WTC11 (cell line): Measurements from ENCODE around the gene CDK16. TPM values are rescaled to one million over a fixed set of nuclear protein-coding genes. Genes with fewer than 3 reads are reported as not detected.

Source experiments
- ATAC-seq: fragments of 200-7000 bp; cut with Tn5 transposase; 2 replicates; pipeline ENCODE4 v1.10.0; 2021; ENCODE audit warnings: mild to moderate bottlenecking, moderate library complexity
- CTCF ChIA-PET: fragments of 300-600 bp; sonication (Branson Sonifier 250); formaldehyde crosslinking; loops from one replicate; lab custom pipeline; 2021; ENCODE audit warnings: antibody characterized with exemption; lab: Charles Lee
- POLR2A ChIA-PET: fragments of 350-600 bp; sonication (Branson Sonifier 250); formaldehyde crosslinking; loops from one replicate; lab custom pipeline; 2021; ENCODE audit warnings: antibody characterized with exemption; lab: Charles Lee
- DNase-seq: peaks from one replicate; pipeline ENCODE4 v3.0.0; 2021; ENCODE audit warnings: low spot score
- H3K27ac Mint-ChIP-seq: 2 replicates; pipeline ENCODE4 v1.8.0; 2021; ENCODE audit warnings: mixed read lengths
- H3K27me3 Mint-ChIP-seq: 2 replicates; pipeline ENCODE4 v1.8.0; 2021; ENCODE audit warnings: low read depth, mild to moderate bottlenecking, moderate library complexity, mixed read lengths
- H3K36me3 Mint-ChIP-seq: 2 replicates; pipeline ENCODE4 v1.8.0; 2021; ENCODE audit warnings: mixed read lengths
- H3K4me1 Mint-ChIP-seq: 2 replicates; pipeline ENCODE4 v1.8.0; 2022; ENCODE audit warnings: mixed read lengths
- H3K4me3 Mint-ChIP-seq: 2 replicates; pipeline ENCODE4 v1.8.0; 2021; ENCODE audit warnings: mild to moderate bottlenecking, moderate library complexity, mixed read lengths
- H3K9me3 Mint-ChIP-seq: 2 replicates; pipeline ENCODE4 v1.8.0; 2021; ENCODE audit warnings: mixed read lengths
- CREB1 ChIP-seq: sonication (generic); formaldehyde crosslinking; IDR thresholded peaks from 2 replicates; pipeline ENCODE4 v1.8.0; 2023; ENCODE audit warnings: mild to moderate bottlenecking, missing genetic modification reagents
- FOXJ3 ChIP-seq: sonication (generic); formaldehyde crosslinking; IDR thresholded peaks from 2 replicates; pipeline ENCODE4 v1.9.0; 2021; ENCODE audit warnings: missing genetic modification reagents, mild to moderate bottlenecking, borderline replicate concordance
- NFATC4 ChIP-seq: fragments of 250-450 bp; sonication (Bioruptor Pico); IDR thresholded peaks from 2 replicates; pipeline ENCODE4 v1.9.0; 2021; ENCODE audit warnings: mild to moderate bottlenecking
- TCF7 ChIP-seq: sonication (generic); formaldehyde crosslinking; IDR thresholded peaks from 2 replicates; pipeline ENCODE4 v1.8.0; 2022; ENCODE audit warnings: mild to moderate bottlenecking, low read depth, missing genetic modification reagents, moderate library complexity
- TEAD1 ChIP-seq: sonication (generic); formaldehyde crosslinking; IDR thresholded peaks from 2 replicates; pipeline ENCODE4 v1.8.0; 2022; ENCODE audit warnings: mild to moderate bottlenecking, missing genetic modification reagents
- ZBTB21 ChIP-seq: sonication (generic); formaldehyde crosslinking; IDR thresholded peaks from 2 replicates; pipeline ENCODE4 v1.8.1; 2023; ENCODE audit warnings: mild to moderate bottlenecking, missing genetic modification reagents, borderline replicate concordance
- ZNF232 ChIP-seq: sonication (generic); formaldehyde crosslinking; IDR thresholded peaks from 2 replicates; pipeline ENCODE4 v1.8.0; 2022; ENCODE audit warnings: mild to moderate bottlenecking, missing genetic modification reagents
- ZNF416 ChIP-seq: fragments of 250-450 bp; sonication (Bioruptor Pico); IDR thresholded peaks from 2 replicates; pipeline ENCODE4 v1.9.0; 2021; ENCODE audit warnings: mild to moderate bottlenecking, inconsistent platforms
- total RNA-seq: library from RNA; stranded (reverse); gene quantifications from 3 replicates; pipeline ENCODE4 v1.2.3, GENCODE V29; 2021
- TF ChIP-seq, protein P1 (sequence below): sonication (generic); formaldehyde crosslinking; IDR thresholded peaks from 2 replicates; pipeline ENCODE4 v1.8.1; 2023; ENCODE audit warnings: mild to moderate bottlenecking, missing genetic modification reagents, borderline replicate concordance
- TF ChIP-seq, protein P2 (sequence below): sonication (generic); formaldehyde crosslinking; IDR thresholded peaks from 2 replicates; pipeline ENCODE4 v1.8.1; 2022; ENCODE audit warnings: missing genetic modification reagents, borderline replicate concordance
- TF ChIP-seq, protein P3 (sequence below): fragments of 250-450 bp; sonication (Bioruptor Pico); IDR thresholded peaks from 2 replicates; pipeline ENCODE4 v1.8.0; 2021; ENCODE audit warnings: mild to moderate bottlenecking

The CDK16 gene
- total RNA-seq, 1 experiment from 2014 or later = 130 TPM

DNA sequence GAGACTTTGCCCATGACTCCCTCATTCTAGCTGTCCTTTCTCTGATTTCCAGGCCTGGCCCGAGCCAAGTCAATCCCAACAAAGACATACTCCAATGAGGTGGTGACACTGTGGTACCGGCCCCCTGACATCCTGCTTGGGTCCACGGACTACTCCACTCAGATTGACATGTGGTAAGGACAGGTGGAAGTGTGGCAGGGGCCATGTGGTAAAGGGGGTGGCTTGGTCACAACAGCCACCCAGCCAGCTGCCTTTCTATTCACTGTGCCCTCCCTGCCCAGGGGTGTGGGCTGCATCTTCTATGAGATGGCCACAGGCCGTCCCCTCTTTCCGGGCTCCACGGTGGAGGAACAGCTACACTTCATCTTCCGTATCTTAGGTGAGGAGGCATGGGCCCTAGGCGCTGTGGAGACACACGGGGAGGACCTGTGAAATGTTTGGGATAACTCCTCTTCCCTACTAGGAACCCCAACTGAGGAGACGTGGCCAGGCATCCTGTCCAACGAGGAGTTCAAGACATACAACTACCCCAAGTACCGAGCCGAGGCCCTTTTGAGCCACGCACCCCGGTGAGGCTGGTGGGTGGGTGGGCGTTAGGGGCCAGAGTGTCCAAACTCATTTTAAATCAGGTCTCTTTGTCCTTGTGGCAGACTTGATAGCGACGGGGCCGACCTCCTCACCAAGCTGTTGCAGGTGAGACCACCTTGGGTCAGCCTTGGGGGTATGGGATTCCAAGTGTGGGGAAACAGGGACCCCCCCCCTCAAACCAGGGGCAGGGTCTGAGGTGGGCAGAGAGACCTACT lies 8.3 kb downstream of the CDK16 start:
- no peaks in the 10 kb centered on the region for H3K9me3 Mint-ChIP-seq
- peaks cover 45% of the 10 kb centered on the region for H3K36me3 Mint-ChIP-seq
- no peak for ATAC-seq
- H3K4me3 Mint-ChIP-seq = no peak overlapping the region
- TF ChIP-seq, protein P1, sequence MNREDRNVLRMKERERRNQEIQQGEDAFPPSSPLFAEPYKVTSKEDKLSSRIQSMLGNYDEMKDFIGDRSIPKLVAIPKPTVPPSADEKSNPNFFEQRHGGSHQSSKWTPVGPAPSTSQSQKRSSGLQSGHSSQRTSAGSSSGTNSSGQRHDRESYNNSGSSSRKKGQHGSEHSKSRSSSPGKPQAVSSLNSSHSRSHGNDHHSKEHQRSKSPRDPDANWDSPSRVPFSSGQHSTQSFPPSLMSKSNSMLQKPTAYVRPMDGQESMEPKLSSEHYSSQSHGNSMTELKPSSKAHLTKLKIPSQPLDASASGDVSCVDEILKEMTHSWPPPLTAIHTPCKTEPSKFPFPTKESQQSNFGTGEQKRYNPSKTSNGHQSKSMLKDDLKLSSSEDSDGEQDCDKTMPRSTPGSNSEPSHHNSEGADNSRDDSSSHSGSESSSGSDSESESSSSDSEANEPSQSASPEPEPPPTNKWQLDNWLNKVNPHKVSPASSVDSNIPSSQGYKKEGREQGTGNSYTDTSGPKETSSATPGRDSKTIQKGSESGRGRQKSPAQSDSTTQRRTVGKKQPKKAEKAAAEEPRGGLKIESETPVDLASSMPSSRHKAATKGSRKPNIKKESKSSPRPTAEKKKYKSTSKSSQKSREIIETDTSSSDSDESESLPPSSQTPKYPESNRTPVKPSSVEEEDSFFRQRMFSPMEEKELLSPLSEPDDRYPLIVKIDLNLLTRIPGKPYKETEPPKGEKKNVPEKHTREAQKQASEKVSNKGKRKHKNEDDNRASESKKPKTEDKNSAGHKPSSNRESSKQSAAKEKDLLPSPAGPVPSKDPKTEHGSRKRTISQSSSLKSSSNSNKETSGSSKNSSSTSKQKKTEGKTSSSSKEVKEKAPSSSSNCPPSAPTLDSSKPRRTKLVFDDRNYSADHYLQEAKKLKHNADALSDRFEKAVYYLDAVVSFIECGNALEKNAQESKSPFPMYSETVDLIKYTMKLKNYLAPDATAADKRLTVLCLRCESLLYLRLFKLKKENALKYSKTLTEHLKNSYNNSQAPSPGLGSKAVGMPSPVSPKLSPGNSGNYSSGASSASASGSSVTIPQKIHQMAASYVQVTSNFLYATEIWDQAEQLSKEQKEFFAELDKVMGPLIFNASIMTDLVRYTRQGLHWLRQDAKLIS (CRISPR knock-in tag) = no peak
- TF ChIP-seq FOXJ3 (CRISPR knock-in tag) (no peak), TCF7 (CRISPR knock-in tag) (no peak), ZNF232 (CRISPR knock-in tag) (no peak), ZBTB21 (no peak), ZNF416 (CRISPR knock-in tag) (no peak)
- TF ChIP-seq, protein P2, sequence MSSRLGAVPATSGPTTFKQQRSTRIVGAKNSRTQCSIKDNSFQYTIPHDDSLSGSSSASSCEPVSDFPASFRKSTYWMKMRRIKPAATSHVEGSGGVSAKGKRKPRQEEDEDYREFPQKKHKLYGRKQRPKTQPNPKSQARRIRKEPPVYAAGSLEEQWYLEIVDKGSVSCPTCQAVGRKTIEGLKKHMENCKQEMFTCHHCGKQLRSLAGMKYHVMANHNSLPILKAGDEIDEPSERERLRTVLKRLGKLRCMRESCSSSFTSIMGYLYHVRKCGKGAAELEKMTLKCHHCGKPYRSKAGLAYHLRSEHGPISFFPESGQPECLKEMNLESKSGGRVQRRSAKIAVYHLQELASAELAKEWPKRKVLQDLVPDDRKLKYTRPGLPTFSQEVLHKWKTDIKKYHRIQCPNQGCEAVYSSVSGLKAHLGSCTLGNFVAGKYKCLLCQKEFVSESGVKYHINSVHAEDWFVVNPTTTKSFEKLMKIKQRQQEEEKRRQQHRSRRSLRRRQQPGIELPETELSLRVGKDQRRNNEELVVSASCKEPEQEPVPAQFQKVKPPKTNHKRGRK (CRISPR knock-in tag) = no peak
- 0 out of 2 replicates have a peak, but pooled peaks cover 2% of the 10 kb centered on the region for H3K4me1 Mint-ChIP-seq
- POLR2A ChIA-PET = interaction anchor here (0.6 kb wide), 1 partner anchor 45 kb away, joined by 3 read pairs; no protein-coding TSS in a partner anchor
- CTCF ChIA-PET = interaction anchor here (0.8 kb wide), 1 partner anchor 145 kb away, joined by 5 read pairs; no protein-coding TSS in a partner anchor
- H3K27me3 Mint-ChIP-seq = no peaks in the 10 kb centered on the region
- no peak overlapping the region; the same call in 1 of the 2 replicates for H3K27ac Mint-ChIP-seq
- DNase-seq = no peak

DNA sequence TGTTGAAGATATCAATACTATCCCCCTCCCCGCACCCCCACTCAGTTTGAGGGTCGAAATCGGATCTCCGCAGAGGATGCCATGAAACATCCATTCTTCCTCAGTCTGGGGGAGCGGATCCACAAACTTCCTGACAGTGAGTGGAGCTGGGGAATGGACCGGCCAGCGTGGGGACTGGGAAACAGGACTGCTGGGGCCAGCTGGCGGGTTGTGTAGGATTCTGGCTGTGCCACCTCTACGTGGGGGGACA lies 8.8 kb downstream of the CDK16 start:
- no peak for TF ChIP-seq NFATC4 (CRISPR knock-in tag)
- no peak for TF ChIP-seq ZNF232 (CRISPR knock-in tag)
- ATAC-seq (no peak), DNase-seq (no peak)
- Mint-ChIP-seq H3K27ac (no peak overlapping the region), H3K4me3 (no peak overlapping the region), H3K9me3 (no peaks in the 10 kb centered on the region), H3K27me3 (no peaks in the 10 kb centered on the region), H3K36me3 (peaks cover 45% of the 10 kb centered on the region), H3K4me1 (0 out of 2 replicates have a peak, but pooled peaks cover 2% of the 10 kb centered on the region)
- CTCF ChIA-PET = no interaction called here
- POLR2A ChIA-PET = no interaction called here

DNA sequence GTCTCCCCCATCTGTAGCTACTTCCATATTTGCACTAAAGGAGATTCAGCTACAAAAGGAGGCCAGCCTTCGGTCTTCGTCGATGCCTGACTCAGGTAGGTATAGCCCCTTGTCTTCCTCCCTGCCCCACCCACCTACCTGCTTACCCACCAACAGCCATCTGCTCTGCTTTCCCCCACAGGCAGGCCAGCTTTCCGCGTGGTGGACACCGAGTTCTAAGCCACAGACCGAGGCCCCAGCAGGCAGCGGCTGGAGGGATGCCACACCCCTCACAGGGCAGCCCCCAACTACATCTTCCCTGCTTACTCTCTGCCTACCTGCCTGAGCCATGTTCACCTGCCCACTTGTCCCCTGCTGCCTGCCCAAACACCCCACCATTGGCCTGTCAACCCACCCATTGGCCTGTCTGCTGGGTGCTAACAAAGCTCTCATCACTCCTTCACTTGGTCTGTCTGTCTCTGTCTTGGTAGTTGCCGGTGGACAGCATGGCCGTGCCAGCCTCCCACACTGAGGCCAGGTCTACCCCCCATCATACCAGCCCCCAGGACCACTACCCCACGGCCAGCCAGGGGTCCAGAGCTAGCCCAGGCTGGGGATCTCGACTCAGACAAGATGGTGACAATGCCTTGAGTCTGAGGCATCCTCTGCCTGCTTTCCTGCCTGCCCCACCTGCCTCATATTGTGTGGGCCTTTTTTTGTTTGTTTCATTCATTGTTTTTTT lies 10.2 kb downstream of the CDK16 start:
- ATAC-seq (no peak), DNase-seq (no peak)
- Mint-ChIP-seq H3K9me3 (no peaks in the 10 kb centered on the region), H3K4me3 (no peak overlapping the region), H3K27ac (no peak overlapping the region), H3K36me3 (peaks cover 40% of the 10 kb centered on the region), H3K4me1 (0 out of 2 replicates have a peak, but pooled peaks cover 2% of the 10 kb centered on the region), H3K27me3 (no peaks in the 10 kb centered on the region)
- ChIA-PET POLR2A (no interaction called here), CTCF (no interaction called here)
- TF ChIP-seq CREB1 (CRISPR knock-in tag) (no peak), TEAD1 (CRISPR knock-in tag) (no peak)
- TF ChIP-seq, protein P3, sequence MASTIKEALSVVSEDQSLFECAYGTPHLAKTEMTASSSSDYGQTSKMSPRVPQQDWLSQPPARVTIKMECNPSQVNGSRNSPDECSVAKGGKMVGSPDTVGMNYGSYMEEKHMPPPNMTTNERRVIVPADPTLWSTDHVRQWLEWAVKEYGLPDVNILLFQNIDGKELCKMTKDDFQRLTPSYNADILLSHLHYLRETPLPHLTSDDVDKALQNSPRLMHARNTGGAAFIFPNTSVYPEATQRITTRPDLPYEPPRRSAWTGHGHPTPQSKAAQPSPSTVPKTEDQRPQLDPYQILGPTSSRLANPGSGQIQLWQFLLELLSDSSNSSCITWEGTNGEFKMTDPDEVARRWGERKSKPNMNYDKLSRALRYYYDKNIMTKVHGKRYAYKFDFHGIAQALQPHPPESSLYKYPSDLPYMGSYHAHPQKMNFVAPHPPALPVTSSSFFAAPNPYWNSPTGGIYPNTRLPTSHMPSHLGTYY (CRISPR knock-in tag) = no peak
